Endodermal cell (in vitro differentiated cells): ENCODE results near the gene VRK1. TPM values are rescaled to one million over a fixed set of nuclear protein-coding genes. Genes with fewer than 3 reads are reported as not detected.

Source experiments
- DNase-seq: peaks from one replicate; pipeline ENCODE4 v3.0.0-alpha.2; 2017
- H3K27ac ChIP-seq: 2 replicates; pipeline ENCODE4 v1.5.1; 2013; ENCODE audit warnings: mild to moderate bottlenecking, low read depth, low read length, moderate library complexity
- H3K27me3 ChIP-seq: 2 replicates; pipeline ENCODE4 v1.6.1; 2013; ENCODE audit warnings: mild to moderate bottlenecking, low read length, moderate library complexity; ENCODE audit not compliant: insufficient read depth, control insufficient read depth, poor library complexity, severe bottlenecking
- H3K36me3 ChIP-seq: 2 replicates; pipeline ENCODE4 v1.7.0; 2013; ENCODE audit warnings: mild to moderate bottlenecking, low read length, moderate library complexity; ENCODE audit not compliant: control insufficient read depth, insufficient read depth
- H3K4me1 ChIP-seq: one replicate; pipeline ENCODE4 v1.7.0; 2013; ENCODE audit warnings: low read length; ENCODE audit not compliant: control insufficient read depth, insufficient read depth
- H3K4me3 ChIP-seq: 2 replicates; pipeline ENCODE4 v1.5.1; 2013; ENCODE audit warnings: mild to moderate bottlenecking, low read length, moderate library complexity
- H3K9ac ChIP-seq: 2 replicates; pipeline ENCODE4 v1.6.1; 2013; ENCODE audit warnings: mild to moderate bottlenecking, low read length, moderate library complexity; ENCODE audit not compliant: poor library complexity, severe bottlenecking; ENCODE audit errors: extremely low read depth
- H3K9me3 ChIP-seq: 2 replicates; pipeline ENCODE4 v1.6.1; 2013; ENCODE audit warnings: mild to moderate bottlenecking, low read length, moderate library complexity; ENCODE audit not compliant: control insufficient read depth
- H3K27ac Mint-ChIP-seq: 2 replicates; pipeline ENCODE4 v1.8.0; 2020; ENCODE audit warnings: mixed read lengths
- H3K27me3 Mint-ChIP-seq: 2 replicates; pipeline ENCODE4 v1.8.0; 2021; ENCODE audit warnings: mild to moderate bottlenecking, mixed read lengths; ENCODE audit not compliant: insufficient read depth
- H3K36me3 Mint-ChIP-seq: 2 replicates; pipeline ENCODE4 v1.8.0; 2020; ENCODE audit warnings: low read depth, mixed read lengths
- H3K4me1 Mint-ChIP-seq: 2 replicates; pipeline ENCODE4 v1.8.0; 2020; ENCODE audit warnings: mixed read lengths
- H3K4me3 Mint-ChIP-seq: 2 replicates; pipeline ENCODE4 v1.8.0; 2020; ENCODE audit warnings: mild to moderate bottlenecking, moderate library complexity, mixed read lengths
- H3K9me3 Mint-ChIP-seq: 2 replicates; pipeline ENCODE4 v1.8.0; 2020; ENCODE audit warnings: mild to moderate bottlenecking, mixed read lengths
- CTCF ChIP-seq: fragments of 200-600 bp; sonication (generic); conservative IDR thresholded peaks from 2 replicates; pipeline ENCODE4 v1.5.0; 2021; ENCODE audit warnings: antibody characterized with exemption, mild to moderate bottlenecking
- WGBS, 2 experiments: methylation state at CpG; one replicate each; pipeline versions ENCODE4 v1.1.5 to v1.1.7; 2013; ENCODE audit warnings: missing lambda C conversion rate in 2 of 2, mixed read lengths in 1 of 2; ENCODE audit not compliant: insufficient coverage in 1 of 2, insufficient read length in 1 of 2; 5-methylcytosine and 5-hydroxymethylcytosine counted together
- total RNA-seq, 2 donors: library from RNA; stranded (reverse); fragmentation: NEBNext Ultra II Directional in 1 of 2; extraction: Animal tissue kit (Norgen Biotek cat#: 25700) in 1 of 2; gene quantifications; 2 replicates in 1 of 2; 3 replicates in 1 of 2; pipeline ENCODE4 v1.2.1, GENCODE V29; 2021

VRK1 gene
- total RNA-seq, 2 donors from 2014 or later, result 39.1 to 54.9 TPM

- Mint-ChIP-seq H3K36me3 (no peaks in the 10 kb centered on the region), H3K27me3 (no peaks in the 10 kb centered on the region), H3K4me1 (no peaks in the 10 kb centered on the region), H3K27ac (no peak overlapping the region), H3K4me3 (no peak overlapping the region), H3K9me3 (no peaks in the 10 kb centered on the region)
- no peaks in the 10 kb centered on the region for H3K36me3 ChIP-seq
- no peak for DNase-seq
- no peaks in the 10 kb centered on the region for H3K27me3 ChIP-seq
- no peaks in the 10 kb centered on the region for H3K4me1 ChIP-seq
- no peaks in the 10 kb centered on the region for H3K9me3 ChIP-seq
- H3K4me3 ChIP-seq, result no peak overlapping the region
- TF ChIP-seq CTCF, result no peak
- no peak overlapping the region for H3K27ac ChIP-seq
- H3K9ac ChIP-seq, result no peak overlapping the region
- 81 to 89% methylated on average over 3 of the region's 3 CpGs for WGBS, 2 experiments
These were observed 131.7 kb downstream of the VRK1 start for GRCh38 chr14:96928779-96929380.

DNA sequence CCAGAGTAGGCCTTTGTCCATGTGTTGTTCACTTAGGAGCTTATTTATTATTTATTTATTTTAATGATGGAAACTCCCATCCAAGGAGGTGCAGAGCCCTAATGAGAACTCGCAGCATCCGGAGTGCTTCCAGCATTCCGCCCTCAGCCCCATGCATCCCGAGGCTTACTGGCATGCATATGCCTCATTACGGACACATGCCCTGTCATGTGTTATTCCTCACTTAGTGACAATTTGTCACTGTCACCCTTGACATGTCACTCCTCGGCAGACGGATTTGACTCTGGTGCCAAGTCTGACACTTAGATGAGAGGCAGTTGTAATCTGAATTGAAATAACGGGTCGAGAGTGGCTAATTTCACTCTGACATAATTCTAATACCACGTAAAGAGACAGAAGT lies 132.8 kb downstream of the VRK1 start:
- Histone ChIP-seq H3K9ac (no peak overlapping the region), H3K9me3 (no peaks in the 10 kb centered on the region), H3K4me1 (no peaks in the 10 kb centered on the region), H3K27me3 (no peaks in the 10 kb centered on the region), H3K36me3 (no peaks in the 10 kb centered on the region), H3K4me3 (no peak overlapping the region), H3K27ac (no peak overlapping the region)
- Mint-ChIP-seq H3K9me3 (no peaks in the 10 kb centered on the region), H3K36me3 (no peaks in the 10 kb centered on the region), H3K27ac (no peak overlapping the region), H3K4me1 (no peaks in the 10 kb centered on the region), H3K27me3 (no peaks in the 10 kb centered on the region), H3K4me3 (no peak overlapping the region)
- DNase-seq, result no peak
- 92 to 95% methylated on average over 7 to 10 of the region's 10 CpGs for WGBS, 2 experiments
- no peak for TF ChIP-seq CTCF

GRCh38 chr14:96930526-96930925 lies 133.3 kb downstream of the VRK1 start:
- H3K9me3 Mint-ChIP-seq, result no peaks in the 10 kb centered on the region
- no peak overlapping the region for H3K4me3 Mint-ChIP-seq
- Histone ChIP-seq H3K36me3 (no peaks in the 10 kb centered on the region), H3K4me1 (no peaks in the 10 kb centered on the region), H3K9ac (no peak overlapping the region), H3K27ac (no peak overlapping the region), H3K4me3 (no peak overlapping the region), H3K9me3 (no peaks in the 10 kb centered on the region), H3K27me3 (no peaks in the 10 kb centered on the region)
- no peaks in the 10 kb centered on the region for H3K27me3 Mint-ChIP-seq
- no peaks in the 10 kb centered on the region for H3K4me1 Mint-ChIP-seq
- WGBS, 2 experiments, result 83% methylated on average over 2 of the region's 3 CpGs; no CpG with 5 or more reads in 1 of the 2 experiments
- no peak for TF ChIP-seq CTCF
- H3K27ac Mint-ChIP-seq, result no peak overlapping the region
- no peak for DNase-seq
- no peaks in the 10 kb centered on the region for H3K36me3 Mint-ChIP-seq
